T47D (cell line): ENCODE data around the gene SUPT5H.

ENCODE experiments used
- DNase-seq, 2 experiments: peaks; one replicate each; pipeline versions ENCODE4 v3.0.0 to v3.0.0-alpha.2; 2011 to 2012; ENCODE audit warnings: low read depth in 1 of 2, low spot score in 1 of 2
- JUND ChIP-seq: IDR thresholded peaks from 2 replicates; pipeline ENCODE4 v1.6.1; 2012; ENCODE audit warnings: low read depth
- in situ Hi-C: cut with HindIII; loops from 2 replicates; pipeline ENCODE4 v1.10.0; 2016; ENCODE audit warnings: low sequenced_read_pairs, low pct_unique_long_range_greater_than_20kb

Gene SUPT5H

DNA sequence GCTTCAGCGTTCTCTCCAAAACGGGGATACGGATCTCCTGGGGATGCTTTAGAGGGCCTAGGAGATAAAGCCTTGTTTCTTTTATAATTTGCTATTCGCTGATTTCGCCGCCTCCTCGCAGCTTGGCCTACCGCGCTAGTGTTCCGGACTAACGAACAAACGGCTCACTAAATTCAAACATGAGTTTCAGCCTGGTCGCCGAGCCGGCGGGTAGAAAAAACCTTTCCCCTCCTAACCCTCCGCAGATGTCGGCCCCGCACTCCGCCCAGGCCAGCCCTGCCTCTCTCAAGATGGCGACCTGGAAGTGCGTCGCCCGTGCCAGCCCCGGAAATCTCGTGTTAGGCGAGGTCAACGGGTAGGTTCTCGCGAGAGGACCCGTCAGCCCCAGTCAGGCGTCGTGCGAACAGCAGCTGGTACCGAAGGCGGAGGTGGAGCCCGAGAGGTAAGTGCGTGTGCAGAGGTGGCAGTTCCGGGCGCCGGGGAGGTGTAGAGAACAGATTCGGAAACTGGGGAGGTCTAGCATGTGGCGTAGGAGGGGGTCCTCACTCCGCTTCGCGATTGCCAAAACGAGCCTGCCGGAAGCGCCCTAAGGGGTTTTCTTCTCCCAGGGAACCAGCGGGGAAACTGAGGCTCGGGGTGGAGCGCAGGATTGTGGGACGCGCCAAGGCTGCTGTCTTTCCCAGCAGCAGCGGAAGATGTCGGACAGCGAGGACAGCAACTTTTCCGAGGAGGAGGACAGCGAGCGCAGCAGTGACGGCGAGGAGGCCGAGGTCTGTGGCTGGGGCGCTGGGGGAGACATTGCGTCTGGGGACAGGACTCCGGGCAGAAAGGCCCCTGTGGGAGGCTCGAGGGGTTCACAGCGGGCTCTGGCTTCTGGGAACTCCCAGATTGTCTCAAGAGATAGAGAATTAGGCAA lies at the start of gene SUPT5H:
Gene SUPT5H (plus strand): TSS at position 387 of the 916 bp plus-strand sequence. CDS start 309 bp downstream, at position 696.
- TF ChIP-seq JUND = no peak
- DNase-seq = peak; percentile 82 to 97
- in situ Hi-C loops = no loop called here

DNA sequence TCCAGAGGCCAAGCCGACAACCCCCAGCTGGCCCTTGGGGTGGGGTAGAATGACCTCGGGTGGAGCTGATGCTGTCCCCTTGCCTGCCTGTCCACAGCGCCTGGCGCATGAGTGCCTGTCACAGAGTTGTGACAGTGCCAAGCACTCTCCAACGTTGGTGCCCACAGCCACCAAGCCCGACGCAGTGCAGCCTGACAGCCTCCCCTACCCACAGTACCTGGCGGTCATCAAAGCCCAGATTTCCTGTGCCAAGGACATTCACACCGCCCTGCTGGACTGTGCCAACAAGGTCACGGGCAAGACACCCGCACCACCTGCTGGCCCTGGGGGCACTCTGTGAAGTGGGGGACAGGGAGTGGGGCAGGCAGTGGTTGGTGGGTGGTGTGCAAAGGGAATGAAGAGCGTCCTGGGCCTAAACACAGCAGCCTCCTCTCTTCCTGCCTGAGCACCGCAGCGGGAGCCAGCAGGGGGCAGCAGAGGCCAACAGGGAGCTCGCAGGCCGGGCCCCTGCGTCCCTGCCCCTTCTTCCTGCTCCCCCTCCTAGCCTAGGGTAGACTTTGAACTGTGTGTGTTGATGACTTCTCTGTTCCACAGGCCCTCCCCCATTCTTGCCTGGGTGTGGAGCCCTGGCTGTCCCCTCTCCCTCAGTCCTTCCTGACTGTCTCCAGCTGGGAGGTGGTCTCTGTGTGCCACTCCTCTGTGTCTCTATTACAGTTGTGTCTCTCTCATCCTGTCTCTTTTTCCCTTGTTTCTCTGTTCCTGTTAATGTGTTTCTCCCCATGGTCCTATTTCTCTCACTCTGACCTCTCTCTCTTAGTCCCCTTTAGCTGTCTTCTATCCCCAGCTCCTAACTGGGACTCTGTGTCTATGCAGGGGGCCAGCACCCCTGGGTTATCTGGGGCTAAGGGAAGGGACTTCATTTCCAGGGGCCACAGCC lies 47.8 kb upstream of the SUPT5H start:
- no peak for TF ChIP-seq JUND
- DNase-seq = peak; percentile 58 to 78
- in situ Hi-C loops = no loop called here

DNA sequence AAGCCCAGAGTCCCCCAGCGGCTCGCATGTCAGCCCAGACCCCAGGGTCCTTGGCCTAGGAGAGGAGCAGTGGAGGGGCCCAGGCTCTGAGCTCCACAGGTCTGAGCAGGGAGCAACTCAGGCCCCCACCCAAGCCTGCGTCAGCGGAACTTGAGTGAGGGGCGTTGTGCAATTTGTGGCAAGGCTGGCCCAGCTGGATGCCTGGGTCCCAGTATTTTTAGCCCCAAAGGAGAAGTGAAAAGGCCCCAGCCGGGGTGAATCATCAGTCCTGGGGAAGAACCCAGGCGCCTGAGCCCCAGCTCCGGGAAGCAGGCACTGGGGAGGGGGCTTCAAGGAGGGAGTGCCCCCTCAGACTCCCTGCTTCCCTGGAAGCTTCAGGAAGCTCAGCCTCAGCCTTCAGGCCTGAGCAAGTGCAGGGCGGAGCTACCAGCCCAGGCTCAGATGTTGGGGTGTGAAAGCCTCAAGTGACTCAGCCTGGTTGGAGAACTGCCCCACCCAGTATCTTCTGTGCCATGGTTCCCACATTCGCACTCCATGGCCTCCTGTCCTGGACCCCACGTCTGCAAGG lies 47.0 kb upstream of the SUPT5H start:
- no peak for DNase-seq
- no peak for TF ChIP-seq JUND
- in situ Hi-C loops = no loop called here

DNA sequence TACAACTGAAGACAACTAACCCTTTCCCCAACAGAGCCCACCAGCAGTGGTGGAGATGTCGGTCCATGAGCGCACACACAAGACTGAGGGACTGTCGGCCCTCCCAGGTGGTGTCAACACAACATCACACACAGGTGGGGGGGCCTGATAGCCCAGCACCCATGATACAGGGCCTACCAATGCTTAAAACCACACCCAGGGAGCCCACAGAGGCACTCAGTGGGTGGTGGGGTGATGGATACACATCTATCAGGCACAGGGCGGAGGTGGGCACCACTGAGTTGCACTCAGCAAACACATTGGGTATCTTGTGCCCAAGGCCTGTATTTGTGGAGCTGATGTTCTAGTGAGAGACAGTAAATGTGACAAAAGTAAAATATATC lies 45.7 kb upstream of the SUPT5H start:
- no peak for DNase-seq

DNA sequence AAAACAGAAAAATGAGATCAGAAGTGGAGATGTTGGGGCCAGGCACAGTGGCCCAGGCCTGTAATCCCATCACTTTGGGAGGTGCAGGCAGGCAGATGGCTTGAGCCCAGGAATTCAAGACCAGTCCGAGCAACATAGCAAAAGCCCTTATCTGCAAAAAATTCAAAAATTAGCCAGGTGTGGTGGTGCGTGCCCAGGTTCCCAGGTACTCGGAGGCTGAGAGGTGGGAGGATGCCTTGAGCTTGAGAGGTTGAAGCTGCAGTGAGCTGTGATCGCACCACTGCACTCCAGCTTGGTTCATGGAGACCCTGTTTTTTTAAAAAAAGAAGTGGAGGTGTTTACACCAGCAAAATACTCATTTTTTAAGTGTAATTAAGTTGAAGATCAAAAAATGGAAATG lies 45.3 kb upstream of the SUPT5H start:
- no peak for DNase-seq
- TF ChIP-seq JUND = no peak
- in situ Hi-C loops = no loop called here

More for the DNA sequence above, 45.7 kb upstream of the SUPT5H start:
- TF ChIP-seq JUND = no peak
- in situ Hi-C loops = no loop called here

DNA sequence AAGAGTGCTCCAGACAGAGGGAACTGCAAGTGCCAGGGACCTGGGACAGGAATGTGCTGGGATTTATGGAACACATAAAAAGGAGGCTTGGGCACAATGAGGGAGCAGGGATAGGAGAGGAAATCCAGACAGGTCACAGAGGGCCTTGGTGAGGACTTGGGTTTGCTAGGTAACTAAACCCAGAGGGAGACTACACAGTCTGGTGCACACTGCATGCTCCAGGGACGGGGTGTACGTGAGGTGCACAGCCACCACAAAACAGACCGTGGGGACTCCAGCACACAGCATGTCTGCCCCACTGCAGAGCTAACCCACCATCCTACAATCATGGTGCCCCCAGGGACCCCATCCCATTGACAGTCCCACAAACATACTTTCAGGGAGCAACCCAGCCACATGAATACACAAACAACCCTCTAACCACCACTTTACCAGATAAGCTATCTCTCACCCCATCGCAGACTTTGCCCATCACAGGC lies 44.3 kb upstream of the SUPT5H start:
- no peak for TF ChIP-seq JUND
- in situ Hi-C loops = no loop called here
- no peak for DNase-seq

DNA sequence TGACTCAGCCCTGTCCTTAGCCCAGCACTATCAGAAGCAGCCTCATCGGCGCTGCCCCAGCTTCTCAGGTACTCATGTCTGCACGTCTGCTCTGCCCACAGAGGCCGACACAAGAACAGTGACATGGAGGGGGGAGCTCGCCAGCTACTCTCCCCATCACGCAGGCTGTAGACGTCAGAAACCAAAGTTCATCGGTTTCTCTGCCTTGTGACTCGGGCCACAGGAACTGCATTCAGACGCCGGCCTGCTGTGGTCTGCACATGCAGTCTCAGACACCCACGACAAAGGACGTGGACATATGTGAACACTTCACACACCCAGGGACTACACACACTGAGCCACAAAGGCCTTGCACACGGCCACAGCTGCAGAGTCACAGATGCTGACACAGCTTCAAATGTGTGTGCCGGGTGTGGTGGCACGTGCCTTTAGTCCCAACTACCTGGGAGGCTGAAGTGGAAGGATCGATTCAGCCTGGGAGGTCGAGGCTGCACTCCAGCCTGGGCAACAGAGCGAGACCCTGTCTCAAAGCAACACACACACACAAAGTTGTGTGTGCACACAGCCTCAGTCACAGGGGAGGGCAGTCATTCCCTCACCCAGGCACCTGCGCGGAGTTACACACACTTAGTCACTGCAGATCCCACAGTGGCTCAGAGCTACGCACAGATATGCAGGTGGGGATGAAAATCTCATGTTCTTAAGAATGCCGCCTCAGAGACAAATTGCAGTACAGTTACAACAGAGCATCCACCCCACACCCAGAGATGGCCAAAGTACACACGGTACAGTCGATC lies 43.6 kb upstream of the SUPT5H start:
- no peak for DNase-seq
- no peak for TF ChIP-seq JUND
- in situ Hi-C loops = no loop called here

DNA sequence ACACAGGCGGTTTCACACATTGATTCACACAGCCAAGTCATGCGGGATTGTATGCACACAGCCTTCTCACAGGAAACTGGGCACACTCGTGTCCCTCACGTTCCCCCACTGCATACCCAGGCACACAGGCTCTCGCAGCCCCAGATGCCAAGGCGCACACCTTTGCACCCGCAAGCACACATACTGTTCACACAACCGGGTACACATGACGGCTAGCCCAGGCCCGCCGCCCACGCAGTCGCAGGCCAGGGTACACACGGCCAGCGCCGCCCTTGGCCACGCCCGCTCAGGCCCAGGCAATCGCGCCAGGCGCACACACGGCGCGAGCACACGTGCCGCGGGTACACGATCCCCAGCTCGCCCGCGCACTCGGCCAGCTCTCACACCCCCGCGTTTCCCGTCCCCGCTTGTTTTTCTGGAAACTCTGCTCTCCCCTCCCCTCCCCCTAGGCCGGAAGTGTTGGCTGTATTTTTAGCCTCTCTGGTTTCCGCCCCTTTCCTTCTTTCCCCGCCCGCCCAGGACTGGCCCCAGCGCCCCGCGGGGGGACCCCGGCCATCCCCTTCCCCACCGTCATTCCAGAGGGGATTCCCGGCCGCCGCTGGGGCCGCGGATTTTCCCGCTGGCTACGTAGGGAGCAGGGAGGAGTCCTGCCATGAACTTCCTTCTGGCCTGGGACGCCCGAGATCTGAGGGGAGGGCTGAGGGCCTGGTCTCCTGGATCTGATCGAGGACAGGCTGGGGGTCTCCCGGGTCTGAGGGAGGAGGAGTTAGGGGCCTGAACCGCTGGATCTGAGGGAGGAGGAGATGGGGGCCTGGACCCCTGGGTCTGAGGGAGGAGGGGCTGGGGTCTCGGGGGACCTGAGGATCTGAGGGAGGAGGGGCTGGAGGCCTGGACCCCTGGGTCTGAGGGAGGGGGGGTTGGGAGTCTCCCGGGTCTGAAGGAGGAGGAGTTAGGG lies 42.8 kb upstream of the SUPT5H start:
- DNase-seq = peak in 1 of 2 experiments; percentile 94
- no peak for TF ChIP-seq JUND

DNA sequence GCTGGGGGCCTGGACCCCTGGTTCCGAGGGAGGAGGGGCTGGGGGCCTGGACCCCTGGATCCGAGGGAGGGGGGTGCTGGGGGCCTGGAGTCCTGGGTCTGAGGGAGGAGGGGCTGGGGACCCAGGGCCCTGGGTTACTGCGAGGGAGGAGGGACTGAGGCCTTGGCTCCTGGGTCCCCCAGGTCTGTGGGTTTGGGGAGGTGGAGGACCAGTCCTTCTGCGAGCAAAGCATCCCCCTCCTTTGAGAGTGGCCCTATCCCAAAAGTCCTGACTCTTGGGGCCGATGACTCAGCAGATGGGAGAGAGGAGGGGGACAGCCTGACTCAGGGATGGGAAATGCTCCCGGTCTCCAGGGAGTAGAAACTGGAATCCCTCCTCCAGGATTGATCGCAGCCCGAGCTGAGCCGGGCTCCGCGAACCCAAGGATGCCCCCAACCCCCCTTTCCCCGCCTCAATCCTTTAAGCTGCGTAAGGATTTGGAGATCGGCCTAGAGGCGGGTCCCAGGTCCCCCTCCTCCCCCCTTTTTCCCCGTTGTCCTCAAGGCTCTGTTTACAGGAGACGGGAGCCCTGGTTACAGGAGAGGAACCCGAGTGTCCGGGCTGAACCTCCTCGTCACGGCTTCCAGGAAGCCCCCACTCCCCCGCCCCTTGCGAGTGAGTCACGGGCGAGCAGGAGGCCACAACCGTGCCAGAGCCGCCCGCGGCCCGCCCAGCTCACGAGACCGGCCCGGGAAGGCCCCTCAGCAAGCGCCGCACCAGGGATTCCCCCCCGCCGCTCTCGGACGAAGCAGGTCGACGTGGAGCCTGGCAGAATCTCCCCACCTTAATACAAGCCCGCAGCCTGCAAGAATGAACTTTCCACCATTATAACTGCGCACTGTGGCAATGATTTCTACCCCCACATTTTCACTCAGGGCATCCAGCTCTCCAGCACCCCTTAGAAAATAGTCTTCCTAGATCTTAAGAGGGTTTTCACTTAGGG lies 41.8 kb upstream of the SUPT5H start:
- in situ Hi-C loops = no loop called here
- peak; percentile 59 for TF ChIP-seq JUND
- peak; percentile 48 to 96 for DNase-seq

More for the DNA sequence above, 42.8 kb upstream of the SUPT5H start:
- in situ Hi-C loops = no loop called here
